ENCODE data around the gene GUCA2A. TPM values are rescaled to one million over a fixed set of nuclear protein-coding genes. Genes with fewer than 3 reads are reported as not detected.

Gene GUCA2A
- total and polyA plus RNA-seq, 2 of the 8 experiments (the other 6 are each of a cell fraction or from before 2014, with no cell fraction given): not detected

GRCh38 chr1:42146626-42147320 is 17.8 kb downstream of the GUCA2A start (continued):
- no peak for TF ChIP-seq CTBP2 (IDR thresholded peaks at IDR 0.05; ENCODE audit: borderline replicate concordance, insufficient read depth, insufficient read length, low read length)

Data from H1 (cell line).